ENCODE data around the gene SMIM36. TPM values are rescaled to one million over a fixed set of nuclear protein-coding genes. Genes with fewer than 3 reads are reported as not detected.

SMIM36 gene
- total and polyA plus RNA-seq, 8 donors = 0.09 TPM; not detected in 7

GRCh38 chr17:55546481-55546880 is 35.2 kb upstream of the SMIM36 start:
- Histone ChIP-seq H3K27me3 (peaks cover 0 to 4% (median 0%) of the 10 kb centered on the region in 4 donors), H3K9me3 (no peaks in the 10 kb centered on the region), H3K4me1 (no peaks in the 10 kb centered on the region), H3K4me3 (no peak overlapping the region), H3K36me3 (no peaks in the 10 kb centered on the region), H3K27ac (no peak overlapping the region)
- ATAC-seq (no peak), DNase-seq (no peak), FAIRE-seq (no peak)
- 77 to 87% methylated on average over 2 of the region's 2 CpGs for WGBS, 2 donors
- intact Hi-C loops (cut with DNase I) = loop anchor here in 1 of 3 donors (10.0 kb wide), 1 partner anchor 58 kb away; no protein-coding TSS in a partner anchor
- TF ChIP-seq, protein P1, sequence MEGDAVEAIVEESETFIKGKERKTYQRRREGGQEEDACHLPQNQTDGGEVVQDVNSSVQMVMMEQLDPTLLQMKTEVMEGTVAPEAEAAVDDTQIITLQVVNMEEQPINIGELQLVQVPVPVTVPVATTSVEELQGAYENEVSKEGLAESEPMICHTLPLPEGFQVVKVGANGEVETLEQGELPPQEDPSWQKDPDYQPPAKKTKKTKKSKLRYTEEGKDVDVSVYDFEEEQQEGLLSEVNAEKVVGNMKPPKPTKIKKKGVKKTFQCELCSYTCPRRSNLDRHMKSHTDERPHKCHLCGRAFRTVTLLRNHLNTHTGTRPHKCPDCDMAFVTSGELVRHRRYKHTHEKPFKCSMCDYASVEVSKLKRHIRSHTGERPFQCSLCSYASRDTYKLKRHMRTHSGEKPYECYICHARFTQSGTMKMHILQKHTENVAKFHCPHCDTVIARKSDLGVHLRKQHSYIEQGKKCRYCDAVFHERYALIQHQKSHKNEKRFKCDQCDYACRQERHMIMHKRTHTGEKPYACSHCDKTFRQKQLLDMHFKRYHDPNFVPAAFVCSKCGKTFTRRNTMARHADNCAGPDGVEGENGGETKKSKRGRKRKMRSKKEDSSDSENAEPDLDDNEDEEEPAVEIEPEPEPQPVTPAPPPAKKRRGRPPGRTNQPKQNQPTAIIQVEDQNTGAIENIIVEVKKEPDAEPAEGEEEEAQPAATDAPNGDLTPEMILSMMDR (IDR thresholded peaks at IDR 0.05) = no peak

- peaks cover 0 to 4% (median 0%) of the 10 kb centered on the region in 4 donors for H3K27me3 ChIP-seq
- DNase-seq (no peak), FAIRE-seq (no peak), ATAC-seq (no peak)
- 70 to 78% methylated on average over 6 of the region's 6 CpGs for WGBS, 2 donors
- intact Hi-C loops (cut with DNase I) = loop anchor here in 1 of 3 donors (10.0 kb wide), 1 partner anchor 59 kb away; no protein-coding TSS in a partner anchor
- H3K36me3 ChIP-seq = no peaks in the 10 kb centered on the region
- H3K27ac ChIP-seq = no peak overlapping the region
- H3K9me3 ChIP-seq = no peaks in the 10 kb centered on the region
- H3K4me3 ChIP-seq = no peak overlapping the region
- TF ChIP-seq, protein P1 (IDR thresholded peaks at IDR 0.05) = no peak
- H3K4me1 ChIP-seq = no peaks in the 10 kb centered on the region
These were observed 34.6 kb upstream of the SMIM36 start for GRCh38 chr17:55545806-55546205.

- Histone ChIP-seq H3K4me1 (no peaks in the 10 kb centered on the region), H3K36me3 (no peaks in the 10 kb centered on the region), H3K27ac (no peak overlapping the region), H3K27me3 (peaks cover 0 to 4% (median 0%) of the 10 kb centered on the region in 4 donors), H3K4me3 (no peak overlapping the region), H3K9me3 (no peaks in the 10 kb centered on the region)
- no peak for FAIRE-seq
- no peak for ATAC-seq
- TF ChIP-seq, protein P1 (IDR thresholded peaks at IDR 0.05) = no peak
- intact Hi-C loops (cut with DNase I) = loop anchor here in 1 of 3 donors (10.0 kb wide), 1 partner anchor 61 kb away; no protein-coding TSS in a partner anchor
- DNase-seq = no peak
These were observed 32.5 kb upstream of the SMIM36 start for GRCh38 chr17:55543709-55544108.

DNA sequence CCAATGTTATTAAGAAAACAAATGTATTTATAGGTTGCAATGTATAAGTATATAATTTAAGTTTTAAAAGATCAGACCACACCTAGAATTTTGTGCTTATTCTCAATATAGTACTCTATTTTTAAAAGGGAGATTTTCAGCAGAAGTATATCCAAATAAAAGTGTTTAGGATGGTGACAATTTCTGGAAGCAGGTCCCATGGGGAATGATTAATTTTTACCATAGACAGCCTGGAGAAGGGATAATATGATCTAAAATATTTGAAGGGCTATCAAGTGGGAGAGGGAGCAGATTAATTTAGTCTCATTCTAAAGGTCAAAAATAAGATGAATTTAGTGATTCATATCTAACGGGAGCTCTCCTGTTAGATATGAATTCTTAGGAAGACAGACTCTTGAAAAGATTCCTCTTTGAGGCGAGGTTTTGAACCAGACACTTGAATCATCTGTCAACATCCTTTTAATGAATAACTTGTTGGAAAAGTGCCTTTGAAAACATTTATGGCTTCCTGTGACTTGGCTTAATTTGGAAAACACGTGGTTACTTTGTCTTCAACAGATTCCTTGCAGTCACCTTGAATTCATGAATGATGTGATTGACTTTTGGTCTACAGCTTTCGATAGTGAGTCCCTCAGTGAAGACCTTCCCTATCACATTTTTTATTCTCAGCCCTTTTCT is 29.3 kb upstream of the SMIM36 start:
- intact Hi-C loops (cut with DNase I) = loop anchor here in 1 of 3 donors (10.0 kb wide), 1 partner anchor 64 kb away; no protein-coding TSS in a partner anchor
- no peaks in the 10 kb centered on the region for H3K4me1 ChIP-seq
- no peak overlapping the region for H3K4me3 ChIP-seq
- TF ChIP-seq, protein P1 (IDR thresholded peaks at IDR 0.05) = no peak
- DNase-seq (no peak), ATAC-seq (no peak), FAIRE-seq (no peak)
- no peaks in the 10 kb centered on the region for H3K36me3 ChIP-seq
- 17 to 18% methylated on average over 4 of the region's 4 CpGs for WGBS, 2 donors
- peaks cover 0 to 4% (median 0%) of the 10 kb centered on the region in 4 donors for H3K27me3 ChIP-seq
- H3K27ac ChIP-seq = no peak overlapping the region
- H3K9me3 ChIP-seq = no peaks in the 10 kb centered on the region

DNA sequence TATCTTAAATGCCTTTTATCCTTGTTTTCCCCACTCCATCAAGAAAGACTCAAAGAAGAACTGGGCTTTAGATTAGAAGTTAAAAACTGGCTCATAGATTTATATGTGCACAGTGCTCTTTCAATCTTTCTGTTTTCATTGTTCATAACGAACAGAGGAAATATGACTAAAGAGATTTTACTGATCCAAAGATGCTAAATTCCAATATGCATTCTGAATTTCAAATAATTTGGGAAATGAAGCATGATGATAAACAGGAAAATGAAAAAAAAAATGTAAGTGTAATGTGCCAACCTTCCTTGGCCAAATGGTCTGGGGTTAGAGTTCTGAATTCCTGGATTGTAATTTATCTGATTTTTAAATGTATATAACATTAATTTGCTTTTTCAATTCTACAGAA is 25.0 kb upstream of the SMIM36 start:
- intact Hi-C loops (cut with DNase I) = loop anchor here in 1 of 3 donors (10.0 kb wide), 1 partner anchor 59 kb away; no protein-coding TSS in a partner anchor
- H3K27me3 ChIP-seq = no peaks in the 10 kb centered on the region
- no peaks in the 10 kb centered on the region for H3K9me3 ChIP-seq
- 67 to 70% methylated on average over 1 of the region's 1 CpG for WGBS, 2 donors
- no peak overlapping the region for H3K27ac ChIP-seq
- H3K4me1 ChIP-seq = no peaks in the 10 kb centered on the region
- DNase-seq = no peak
- FAIRE-seq = peak; percentile 75
- TF ChIP-seq, protein P1 (IDR thresholded peaks at IDR 0.05) = no peak
- H3K4me3 ChIP-seq = no peak overlapping the region
- no peaks in the 10 kb centered on the region for H3K36me3 ChIP-seq
- no peak for ATAC-seq

Measured in pancreas (tissue), 10 donors.